Ureter (tissue), 1 donor: ENCODE measurements around the gene UNK. TPM values are rescaled to one million over a fixed set of nuclear protein-coding genes. Genes with fewer than 3 reads are reported as not detected.

Source experiments
- DNase-seq: peaks from one replicate; pipeline ENCODE4 v3.0.0-alpha.2; 2020; ENCODE audit warnings: low spot score
- total RNA-seq: library from RNA; stranded (reverse); gene quantifications from one replicate; pipeline ENCODE4 v1.2.4, GENCODE V29; 2023
- donor health status: DM: yes; HTN: yes; CAD: no.

UNK gene
- total RNA-seq, 1 donor from 2014 or later = 49.2 TPM

DNA sequence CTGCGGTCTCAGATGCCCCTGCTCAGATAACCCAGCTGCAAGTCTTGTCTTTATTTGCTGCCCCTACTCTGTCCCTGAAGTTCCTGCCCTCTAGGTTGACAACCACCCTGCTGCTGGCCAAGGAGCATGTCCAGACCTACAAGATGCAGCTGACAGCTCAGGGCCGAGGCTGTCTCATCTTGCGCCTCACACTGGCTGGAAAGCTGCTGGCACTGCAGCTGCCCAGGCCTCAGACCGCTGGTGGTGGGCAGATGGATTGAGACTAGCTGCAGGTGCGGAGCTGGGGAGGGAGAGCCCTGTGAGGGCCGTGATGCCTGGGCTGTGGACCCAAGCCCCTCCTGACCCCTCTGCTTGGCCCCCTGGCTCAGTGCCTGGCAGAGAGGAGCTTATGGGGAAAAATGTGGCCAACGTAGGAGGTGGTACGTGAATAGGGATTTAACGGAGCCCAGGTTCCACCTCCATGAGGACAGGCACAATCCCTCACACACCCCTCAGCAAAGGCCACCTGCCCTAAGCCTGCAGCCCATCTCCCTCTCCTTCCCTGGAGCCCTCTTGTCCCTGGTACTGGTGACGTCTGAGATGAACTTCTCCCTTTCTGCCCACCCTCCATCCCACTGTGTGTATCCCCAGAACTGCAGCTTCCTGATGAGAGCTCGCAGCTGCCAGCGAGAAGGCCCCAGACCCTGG is 11.3 kb upstream of the UNK start:
- no peak for DNase-seq

- DNase-seq = no peak
Observed at GRCh38 chr17:75773808-75774470, 10.7 kb upstream of the UNK start.

- no peak for DNase-seq
Observed at GRCh38 chr17:75774471-75774990, 10.1 kb upstream of the UNK start.

- no peak for DNase-seq
Observed at GRCh38 chr17:75774991-75775668, 9.5 kb upstream of the UNK start.

- DNase-seq = peak; percentile 51
Observed at GRCh38 chr17:75776386-75777295, 8.0 kb upstream of the UNK start.

DNA sequence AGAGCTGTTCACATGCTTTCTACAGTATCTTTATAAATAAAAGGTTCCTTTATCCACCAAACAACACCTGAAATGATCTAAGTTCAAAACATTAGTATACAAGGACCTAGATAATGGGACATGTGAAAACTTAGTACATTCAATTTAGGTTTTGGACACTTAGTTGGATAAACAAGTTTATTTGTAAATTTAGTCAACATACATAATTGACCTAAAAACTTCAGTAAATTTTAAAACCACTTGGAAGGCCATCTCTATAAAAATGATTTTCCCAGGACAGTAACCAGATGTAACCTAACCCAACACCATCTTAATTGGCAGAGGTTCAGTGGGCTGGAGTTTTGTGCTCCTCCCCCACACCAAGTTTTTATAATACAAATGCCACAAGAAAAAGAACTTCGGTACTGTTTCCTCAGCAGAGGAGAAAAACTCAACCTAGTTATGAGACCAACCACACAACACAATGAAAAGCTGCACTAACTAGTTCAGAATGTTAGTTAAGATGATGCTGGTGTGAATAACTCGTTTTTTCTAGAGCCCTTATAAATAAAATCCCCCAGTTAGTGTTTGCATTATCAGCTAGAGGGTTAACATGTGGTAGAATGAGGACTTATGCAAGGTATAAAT is 7.2 kb upstream of the UNK start:
- no peak for DNase-seq

DNA sequence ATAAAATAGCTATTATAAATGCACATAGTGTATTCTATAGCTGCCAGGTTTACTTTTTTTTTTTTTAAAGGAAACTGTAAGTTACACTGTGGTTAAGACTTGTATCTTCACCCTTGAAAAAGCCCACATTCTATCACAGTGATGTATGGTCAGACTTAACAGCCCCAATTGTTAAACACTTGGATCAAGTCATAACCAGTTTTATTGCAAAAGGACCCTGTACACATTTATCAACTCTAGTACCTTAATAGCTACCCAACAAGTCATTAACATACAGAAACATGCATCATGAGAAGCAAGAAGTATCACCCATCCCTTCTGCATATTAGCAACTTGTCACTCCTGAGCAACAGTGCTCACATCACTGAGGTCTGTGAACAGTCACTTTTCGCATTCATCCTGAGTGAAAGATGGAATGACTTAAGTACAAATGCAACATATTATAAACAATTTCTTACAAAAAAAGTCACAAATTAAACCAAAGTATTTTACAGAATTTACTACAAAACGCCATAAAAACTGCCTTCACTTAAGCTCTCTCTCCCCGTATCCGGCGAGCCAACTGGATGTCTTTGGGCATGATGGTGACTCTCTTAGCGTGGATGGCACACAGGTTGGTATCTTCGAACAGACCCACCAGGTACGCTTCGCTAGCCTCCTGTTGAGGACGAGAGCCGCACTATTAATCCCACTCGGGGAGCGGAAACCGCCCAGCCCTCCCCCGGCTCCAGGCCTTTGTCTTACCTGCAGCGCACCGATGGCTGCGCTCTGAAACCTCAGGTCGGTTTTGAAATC is 6.3 kb upstream of the UNK start:
- peak; percentile 50 for DNase-seq

DNA sequence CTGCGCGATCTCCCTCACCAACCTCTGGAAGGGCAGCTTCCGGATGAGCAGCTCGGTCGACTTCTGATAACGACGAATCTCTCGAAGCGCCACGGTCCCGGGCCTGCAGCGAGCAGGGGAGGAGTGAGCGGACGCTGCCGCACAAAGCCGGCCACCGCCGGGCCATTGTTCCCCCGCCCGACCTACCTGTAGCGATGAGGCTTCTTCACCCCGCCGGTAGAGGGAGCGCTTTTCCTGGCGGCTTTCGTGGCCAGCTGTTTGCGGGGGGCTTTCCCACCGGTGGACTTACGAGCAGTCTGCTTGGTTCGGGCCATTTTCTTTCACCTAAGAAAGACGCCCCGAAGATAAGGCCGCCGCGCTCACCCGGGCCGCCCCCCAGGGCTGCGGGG is 5.8 kb upstream of the UNK start:
- no peak for DNase-seq

DNA sequence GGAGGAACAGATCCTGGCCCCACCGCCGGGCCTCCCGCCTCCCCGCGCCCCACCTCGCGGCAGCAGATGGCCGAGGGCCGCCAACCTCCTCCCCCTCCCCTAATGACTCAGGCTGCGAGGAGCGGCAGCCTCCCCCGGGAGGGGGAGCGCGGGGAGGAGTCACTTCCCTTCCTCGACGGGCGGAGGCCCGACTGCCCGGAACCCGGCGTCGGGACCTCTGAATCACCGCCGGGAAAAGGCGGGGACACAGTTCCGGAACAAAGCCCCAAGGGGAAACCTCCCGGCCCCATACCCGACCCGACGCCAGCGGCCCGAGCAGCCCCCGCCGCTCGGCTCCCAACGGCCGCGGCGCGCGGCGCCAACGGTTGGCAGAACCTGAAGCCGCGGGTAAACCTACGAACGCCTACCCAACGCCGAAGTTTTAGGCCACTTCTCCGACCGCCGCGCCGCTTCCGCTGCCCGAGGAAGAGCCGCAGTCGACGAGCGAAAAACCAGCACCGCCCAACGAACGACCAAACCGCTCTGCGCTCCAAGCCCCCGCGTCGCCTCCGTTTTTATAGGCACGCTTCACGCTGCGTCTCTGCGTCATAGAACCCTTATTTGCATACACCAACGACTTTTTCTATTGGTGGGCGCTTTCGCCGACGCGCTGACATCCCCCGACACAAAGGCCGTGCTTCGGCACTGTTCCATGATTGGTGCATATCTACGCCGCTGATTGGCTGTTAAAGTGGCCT is 5.2 kb upstream of the UNK start:
- DNase-seq = peak; percentile 98

GRCh38 chr17:75779987-75780889 is 4.4 kb upstream of the UNK start:
- no peak for DNase-seq

DNA sequence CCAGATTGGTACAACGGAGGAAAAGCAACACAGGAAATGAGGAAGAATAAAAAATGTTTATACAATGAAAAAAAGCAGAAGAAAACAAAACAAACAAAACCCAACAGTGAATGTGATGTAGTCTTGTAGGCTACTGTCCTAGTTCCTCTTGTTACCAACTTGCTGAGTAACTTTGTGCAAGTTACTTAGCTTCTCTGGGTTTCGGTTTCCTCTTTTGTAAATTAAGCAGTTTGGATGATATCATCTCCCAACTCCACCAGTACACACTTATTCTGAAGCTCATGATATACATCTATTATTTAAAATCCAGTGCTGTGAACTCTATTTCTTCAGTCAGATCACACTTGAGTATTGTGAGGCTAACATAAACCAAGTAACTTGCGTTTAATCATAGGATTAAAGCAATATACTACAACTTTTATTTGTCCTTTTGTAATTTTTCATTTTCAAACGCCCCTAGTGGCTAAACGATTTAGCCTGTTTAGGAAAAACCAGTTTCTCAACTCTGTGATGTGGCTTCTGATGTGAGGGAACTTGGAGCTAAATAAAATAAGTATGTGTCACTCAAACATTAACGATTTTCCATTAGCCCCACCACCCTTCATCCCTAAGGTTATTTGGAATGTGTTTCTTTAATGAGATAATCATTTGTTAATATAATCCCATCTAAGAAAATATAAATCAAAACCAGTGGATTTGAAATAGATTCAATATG is 1.4 kb upstream of the UNK start:
- no peak for DNase-seq

- peak; percentile 60 for DNase-seq
Observed at GRCh38 chr17:75783803-75784472, 668 bp upstream of the UNK start.

DNA sequence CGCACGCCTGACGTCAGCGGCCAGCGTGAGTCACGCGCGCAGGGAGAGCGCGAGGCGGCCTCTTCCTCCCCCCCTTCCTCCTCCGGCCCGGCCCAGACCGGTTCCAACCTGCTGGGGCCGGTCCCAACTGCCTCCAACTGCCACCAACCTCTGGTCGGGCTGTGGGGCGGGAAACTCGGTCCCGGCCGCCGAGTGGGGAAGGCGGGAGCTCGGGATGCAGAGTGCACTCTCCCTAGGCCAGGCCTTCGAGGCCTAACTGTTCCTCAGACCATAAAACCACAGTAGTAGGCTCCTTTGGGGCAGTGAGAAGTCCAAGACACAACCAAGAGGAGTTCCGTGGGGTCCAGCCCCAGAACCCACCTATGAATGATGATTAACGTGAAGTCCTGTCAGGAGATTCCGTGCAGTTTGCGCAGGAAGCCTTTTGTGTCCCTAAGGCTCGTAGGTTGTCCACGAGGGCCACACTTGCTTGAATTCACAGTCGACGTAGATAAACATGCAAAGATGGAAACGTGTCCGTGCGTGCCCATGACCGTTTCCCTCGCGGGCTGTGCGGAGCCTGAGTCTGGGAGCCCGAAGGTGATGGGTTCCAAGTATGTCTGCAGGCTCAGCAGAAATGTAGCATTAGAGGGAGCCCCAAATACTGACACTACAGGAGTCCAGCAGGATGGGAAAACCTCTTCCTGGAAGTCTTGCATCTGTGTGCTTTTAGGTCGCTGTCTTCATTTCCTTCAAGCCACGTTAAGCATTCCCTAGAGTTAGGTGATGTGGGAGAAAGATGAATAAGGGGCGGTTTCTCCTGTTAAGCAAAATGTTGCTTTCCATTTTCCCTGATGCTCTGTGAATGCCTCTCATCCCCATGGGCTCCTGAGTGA is 647 bp downstream of the UNK start:
- DNase-seq = peak; percentile 95

- DNase-seq = no peak
Observed at GRCh38 chr17:75791254-75791653, 6.6 kb downstream of the UNK start.

DNA sequence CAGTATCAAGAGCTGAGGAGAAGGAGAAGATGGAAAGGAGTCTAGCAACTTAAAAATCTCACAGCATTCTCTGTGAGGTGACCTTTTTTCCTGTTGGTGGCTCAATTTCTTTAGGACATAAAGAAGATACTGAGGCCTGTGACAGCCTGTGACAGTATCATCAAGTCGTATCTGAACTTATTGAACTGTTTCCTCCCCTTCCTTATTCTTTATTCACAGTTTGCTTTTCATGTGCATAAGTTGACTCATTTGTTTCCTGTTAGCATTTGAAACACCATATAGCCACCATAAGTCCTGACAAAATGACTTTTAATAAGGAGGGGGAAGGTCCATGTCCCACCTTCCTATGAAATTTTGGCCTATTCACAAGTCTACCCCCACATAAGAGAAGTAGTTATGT is 8.9 kb downstream of the UNK start:
- no peak for DNase-seq

DNA sequence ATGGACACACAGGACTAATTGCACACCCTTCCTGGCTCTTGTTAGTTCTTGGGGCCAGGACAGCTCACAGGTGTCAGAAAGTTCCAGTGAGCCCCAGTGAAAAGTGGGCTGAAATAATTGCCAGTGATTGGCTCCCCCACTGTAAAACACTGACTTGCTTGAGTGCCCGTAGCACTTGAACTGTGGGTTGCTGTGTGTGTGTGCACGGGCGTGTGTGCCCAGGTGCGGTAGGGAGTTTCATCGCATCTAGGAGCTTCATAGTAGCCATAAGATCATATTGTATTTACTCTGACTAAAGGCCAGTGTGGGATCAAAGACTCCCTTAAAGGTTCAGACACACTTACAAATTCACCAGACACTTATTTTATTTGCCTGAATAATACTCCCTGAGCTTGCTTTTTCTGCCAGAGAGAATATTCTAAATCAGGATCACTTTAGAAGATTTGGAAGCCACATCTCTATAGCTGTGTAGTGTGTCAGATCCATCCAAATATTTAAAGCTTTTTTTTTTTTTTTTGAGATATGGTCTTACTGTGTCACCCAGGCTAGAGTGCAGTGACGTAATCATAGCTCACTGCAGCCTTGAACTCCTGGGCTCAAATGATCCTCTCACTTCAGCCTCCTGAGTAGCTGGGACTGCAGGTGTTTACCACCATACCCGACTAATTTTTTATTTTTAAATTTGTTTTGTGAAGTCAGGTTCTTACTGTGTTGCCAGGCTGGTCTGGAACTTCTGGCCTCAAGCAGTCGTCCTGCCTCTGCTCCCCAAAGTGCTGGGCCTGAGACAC is 11.4 kb downstream of the UNK start:
- no peak for DNase-seq
